GM19351 (cell line): Measurements from ENCODE around the gene LAMB4.
"Not testable (repeated sequence)": the region's sequence is repeated elsewhere in the genome, so short reads cannot be mapped to it uniquely, and the experiment has no call there.

Experiments used
- ATAC-seq: cut with Tn5 transposase; IDR thresholded peaks from one replicate; pipeline ENCODE4 v1.9.1; 2021; ENCODE audit warnings: mild to moderate bottlenecking, moderate library complexity; ENCODE audit not compliant: unreplicated experiment

Gene LAMB4

GRCh38 chr7:108051454-108051853, 78.7 kb downstream of the LAMB4 start:
- ATAC-seq, result no peak

DNA sequence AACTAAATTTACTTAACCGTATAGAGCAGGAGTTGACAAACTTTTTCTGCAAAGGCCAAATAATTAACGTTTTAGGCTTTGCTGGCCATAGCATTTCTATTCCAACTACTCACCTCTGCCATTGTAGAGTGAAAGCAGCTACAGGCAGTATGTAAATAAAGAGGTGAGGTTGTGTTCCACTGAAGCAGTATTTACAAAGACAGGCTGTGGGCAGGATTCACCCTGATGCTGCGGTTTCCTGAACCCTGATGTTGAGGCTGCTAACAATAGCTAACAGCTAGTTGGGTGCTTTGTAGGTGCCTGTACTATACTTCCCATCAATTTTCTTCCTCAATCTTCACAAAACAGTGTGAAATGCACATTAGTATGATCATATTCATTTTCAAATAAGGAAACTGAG, 80.2 kb downstream of the LAMB4 start:
- ATAC-seq, result peak; percentile 94

DNA sequence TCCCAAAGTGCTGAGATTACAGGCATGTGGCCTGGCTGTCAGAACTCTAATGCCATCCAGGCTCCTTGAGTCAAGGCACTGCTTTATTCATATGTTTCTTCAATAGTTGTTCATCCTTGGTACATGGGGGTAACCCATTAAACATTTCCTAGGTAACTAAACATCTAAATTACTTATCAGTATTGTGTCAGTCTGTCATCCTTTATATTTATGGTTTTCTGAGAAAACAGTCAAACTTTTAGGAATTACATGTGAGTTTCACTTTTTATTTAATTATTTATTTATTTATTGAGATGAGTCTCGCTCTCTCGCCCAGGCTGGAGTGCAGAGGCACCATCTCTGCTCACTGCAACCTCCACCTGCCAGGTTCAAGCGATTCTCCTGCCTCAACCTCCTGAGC, 81.7 kb downstream of the LAMB4 start:
- ATAC-seq, result no peak

DNA sequence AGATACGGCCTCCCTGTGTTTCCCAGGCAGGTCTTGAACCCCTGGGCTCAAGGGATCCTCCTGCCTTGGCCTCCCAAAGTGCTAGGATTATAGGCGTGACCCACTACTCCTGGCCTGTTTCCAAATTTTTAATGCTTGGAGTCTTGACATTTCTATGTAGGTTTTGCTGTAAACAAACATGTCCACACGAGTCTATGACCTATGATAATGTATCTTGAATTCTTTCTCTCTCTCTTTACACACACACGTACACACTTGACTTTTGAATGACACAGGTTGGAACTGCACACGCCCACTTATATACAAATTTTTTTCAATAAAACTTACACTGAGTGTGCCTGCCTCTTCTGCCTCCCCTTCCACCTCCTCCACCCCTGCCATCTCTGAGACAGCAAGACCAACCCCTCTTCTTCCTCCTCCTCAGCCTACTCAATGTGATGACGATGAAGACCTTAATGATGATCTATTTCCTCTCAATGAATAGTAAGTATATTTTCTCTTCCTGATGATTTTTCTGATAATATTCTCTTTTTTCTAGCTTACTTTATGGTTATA, 83.1 kb downstream of the LAMB4 start:
- ATAC-seq, result no peak

DNA sequence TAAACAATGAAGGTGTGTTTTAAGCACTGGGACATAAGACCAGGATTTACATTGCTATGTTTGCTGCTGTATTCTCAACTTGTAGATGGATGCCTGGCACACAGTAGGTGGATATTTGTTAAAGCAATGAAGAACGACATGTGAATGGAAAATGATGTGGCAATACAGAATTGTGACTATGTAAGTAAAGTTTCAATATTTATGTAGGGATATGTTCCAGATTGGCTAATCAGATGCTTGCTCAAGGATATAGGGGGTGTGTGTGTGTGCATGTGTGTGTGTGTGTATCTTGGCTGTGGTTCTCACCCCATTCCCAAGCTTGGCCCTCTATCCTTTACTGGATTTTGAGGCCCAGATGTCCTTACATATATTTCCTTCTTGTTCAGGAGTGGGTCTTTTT, 84.5 kb downstream of the LAMB4 start:
- ATAC-seq, result no peak

GRCh38 chr7:108045154-108045553, 85.0 kb downstream of the LAMB4 start:
- no peak for ATAC-seq

GRCh38 chr7:108044345-108044744, 85.8 kb downstream of the LAMB4 start:
- no peak for ATAC-seq

GRCh38 chr7:108038986-108039385, 91.2 kb downstream of the LAMB4 start:
- ATAC-seq, result no peak

- ATAC-seq, result no peak
These were observed 92.4 kb downstream of the LAMB4 start for GRCh38 chr7:108037741-108038140.

GRCh38 chr7:108037140-108037539, 93.0 kb downstream of the LAMB4 start:
- ATAC-seq, result no peak

GRCh38 chr7:108034586-108034985, 95.6 kb downstream of the LAMB4 start:
- ATAC-seq, result no peak

- ATAC-seq, result no peak
These were observed 96.2 kb downstream of the LAMB4 start for GRCh38 chr7:108033776-108034497.

- not testable (repeated sequence) for ATAC-seq
These were observed 96.9 kb downstream of the LAMB4 start for GRCh38 chr7:108033309-108033708.

DNA sequence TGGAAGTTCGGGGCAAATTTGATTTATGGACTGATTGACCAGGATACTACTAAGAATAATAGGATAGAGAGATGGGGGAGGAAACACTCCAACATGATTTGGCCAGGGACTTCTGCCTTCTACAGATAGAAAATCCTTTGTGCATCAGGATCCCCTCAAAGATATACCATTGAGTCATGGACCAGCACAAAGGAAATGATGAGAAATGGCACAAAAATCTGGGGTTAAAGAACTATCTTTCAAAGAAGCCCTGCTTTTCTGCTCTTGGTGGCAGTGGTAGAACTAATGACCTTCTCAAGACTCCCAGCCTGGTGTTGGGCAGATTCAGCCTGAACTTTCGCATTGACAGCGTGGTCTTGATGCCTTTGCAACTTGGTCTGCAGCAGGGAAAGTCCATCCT, 99.6 kb downstream of the LAMB4 start:
- no peak for ATAC-seq

- ATAC-seq, result no peak
These were observed 101.1 kb downstream of the LAMB4 start for GRCh38 chr7:108029034-108029433.

- ATAC-seq, result no peak
These were observed 102.0 kb downstream of the LAMB4 start for GRCh38 chr7:108028111-108028510.

DNA sequence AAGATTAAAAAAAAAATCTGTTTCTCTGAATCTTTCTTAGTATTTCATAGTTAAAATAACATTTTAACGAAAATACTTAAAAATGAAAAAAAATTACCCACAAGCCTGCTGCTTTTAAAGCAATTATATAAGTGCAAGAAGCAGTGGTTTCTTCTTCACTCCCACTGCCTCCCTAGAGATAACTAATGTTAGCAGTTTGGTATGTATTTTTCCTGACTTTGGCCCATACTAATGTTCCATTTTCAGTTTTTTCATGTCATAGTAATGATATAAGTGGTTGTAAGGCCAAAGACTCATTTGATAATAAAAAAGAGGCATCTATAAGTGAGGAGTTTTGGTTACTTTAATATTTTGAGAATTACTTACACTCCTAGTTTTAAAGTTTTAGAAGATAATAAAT, 102.9 kb downstream of the LAMB4 start:
- no peak for ATAC-seq

DNA sequence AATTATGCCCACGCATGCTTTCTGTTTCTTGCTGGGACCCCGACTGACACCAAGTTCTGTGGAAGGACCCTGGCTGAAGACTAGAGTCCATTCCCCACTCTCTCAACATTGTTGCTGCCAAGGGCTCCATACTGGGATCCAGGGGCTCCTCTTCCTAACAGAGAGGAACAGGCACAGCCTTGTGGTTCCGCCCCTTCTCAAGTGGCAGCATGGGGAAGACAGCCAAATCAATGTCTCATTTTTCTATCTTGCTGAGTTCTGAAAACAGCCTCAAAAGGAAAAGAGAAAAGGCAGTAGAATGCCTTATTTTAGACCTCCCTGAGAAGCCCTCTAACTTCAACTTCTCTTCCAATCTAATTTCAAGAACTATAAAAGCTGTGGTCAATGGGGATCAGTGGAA, 103.5 kb downstream of the LAMB4 start:
- no peak for ATAC-seq

GRCh38 chr7:108026116-108026515, 104.0 kb downstream of the LAMB4 start:
- ATAC-seq, result no peak

- ATAC-seq, result no peak
These were observed 105.6 kb downstream of the LAMB4 start for GRCh38 chr7:108024538-108024937.

DNA sequence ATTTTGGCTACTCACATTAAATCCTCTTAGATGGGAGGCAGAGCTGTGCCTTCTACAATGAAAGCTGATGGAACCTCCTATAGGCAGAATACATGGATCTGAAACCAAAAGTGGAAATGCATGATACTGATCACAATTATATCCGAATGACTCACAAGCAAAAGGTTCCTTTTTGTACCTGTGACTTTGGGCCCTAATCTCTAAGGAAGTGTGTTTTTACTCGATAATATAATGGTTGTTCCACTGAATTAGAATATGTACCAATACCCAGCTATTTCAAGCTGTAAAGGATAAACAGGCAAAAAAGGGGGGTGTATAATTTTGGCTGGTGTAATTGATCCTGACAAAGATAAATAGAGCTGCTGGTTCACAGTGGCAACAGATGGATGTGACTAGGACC, 109.6 kb downstream of the LAMB4 start:
- no peak for ATAC-seq

GRCh38 chr7:108018668-108019067, 111.5 kb downstream of the LAMB4 start:
- ATAC-seq, result no peak

GRCh38 chr7:108017776-108018151, 112.4 kb downstream of the LAMB4 start:
- ATAC-seq, result no peak
